ENCODE measurements around the gene CALY.

DNA sequence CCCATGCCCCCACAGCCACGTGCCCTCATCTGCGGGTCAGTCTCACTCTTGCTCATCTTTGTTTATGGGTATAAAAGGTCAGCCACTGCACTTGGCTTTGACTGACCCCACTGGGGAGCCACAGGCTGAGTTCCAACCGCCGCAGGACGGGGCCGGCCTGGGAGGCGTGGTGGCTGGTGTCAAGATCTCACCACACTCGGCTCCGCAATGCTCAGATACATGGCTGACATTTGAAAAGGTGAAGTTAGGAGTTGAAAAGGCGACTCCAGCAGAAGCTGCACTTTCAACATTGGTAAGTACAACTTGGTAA lies 42.9 kb downstream of the CALY start:
- TF ChIP-seq, protein P1, sequence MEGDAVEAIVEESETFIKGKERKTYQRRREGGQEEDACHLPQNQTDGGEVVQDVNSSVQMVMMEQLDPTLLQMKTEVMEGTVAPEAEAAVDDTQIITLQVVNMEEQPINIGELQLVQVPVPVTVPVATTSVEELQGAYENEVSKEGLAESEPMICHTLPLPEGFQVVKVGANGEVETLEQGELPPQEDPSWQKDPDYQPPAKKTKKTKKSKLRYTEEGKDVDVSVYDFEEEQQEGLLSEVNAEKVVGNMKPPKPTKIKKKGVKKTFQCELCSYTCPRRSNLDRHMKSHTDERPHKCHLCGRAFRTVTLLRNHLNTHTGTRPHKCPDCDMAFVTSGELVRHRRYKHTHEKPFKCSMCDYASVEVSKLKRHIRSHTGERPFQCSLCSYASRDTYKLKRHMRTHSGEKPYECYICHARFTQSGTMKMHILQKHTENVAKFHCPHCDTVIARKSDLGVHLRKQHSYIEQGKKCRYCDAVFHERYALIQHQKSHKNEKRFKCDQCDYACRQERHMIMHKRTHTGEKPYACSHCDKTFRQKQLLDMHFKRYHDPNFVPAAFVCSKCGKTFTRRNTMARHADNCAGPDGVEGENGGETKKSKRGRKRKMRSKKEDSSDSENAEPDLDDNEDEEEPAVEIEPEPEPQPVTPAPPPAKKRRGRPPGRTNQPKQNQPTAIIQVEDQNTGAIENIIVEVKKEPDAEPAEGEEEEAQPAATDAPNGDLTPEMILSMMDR (IDR thresholded peaks at IDR 0.05; ENCODE audit: insufficient read depth, low read length) = no peak
- TF ChIP-seq POLR2AphosphoS5 (IDR thresholded peaks at IDR 0.05; ENCODE audit: low read depth) = no peak
- TF ChIP-seq, protein P2, sequence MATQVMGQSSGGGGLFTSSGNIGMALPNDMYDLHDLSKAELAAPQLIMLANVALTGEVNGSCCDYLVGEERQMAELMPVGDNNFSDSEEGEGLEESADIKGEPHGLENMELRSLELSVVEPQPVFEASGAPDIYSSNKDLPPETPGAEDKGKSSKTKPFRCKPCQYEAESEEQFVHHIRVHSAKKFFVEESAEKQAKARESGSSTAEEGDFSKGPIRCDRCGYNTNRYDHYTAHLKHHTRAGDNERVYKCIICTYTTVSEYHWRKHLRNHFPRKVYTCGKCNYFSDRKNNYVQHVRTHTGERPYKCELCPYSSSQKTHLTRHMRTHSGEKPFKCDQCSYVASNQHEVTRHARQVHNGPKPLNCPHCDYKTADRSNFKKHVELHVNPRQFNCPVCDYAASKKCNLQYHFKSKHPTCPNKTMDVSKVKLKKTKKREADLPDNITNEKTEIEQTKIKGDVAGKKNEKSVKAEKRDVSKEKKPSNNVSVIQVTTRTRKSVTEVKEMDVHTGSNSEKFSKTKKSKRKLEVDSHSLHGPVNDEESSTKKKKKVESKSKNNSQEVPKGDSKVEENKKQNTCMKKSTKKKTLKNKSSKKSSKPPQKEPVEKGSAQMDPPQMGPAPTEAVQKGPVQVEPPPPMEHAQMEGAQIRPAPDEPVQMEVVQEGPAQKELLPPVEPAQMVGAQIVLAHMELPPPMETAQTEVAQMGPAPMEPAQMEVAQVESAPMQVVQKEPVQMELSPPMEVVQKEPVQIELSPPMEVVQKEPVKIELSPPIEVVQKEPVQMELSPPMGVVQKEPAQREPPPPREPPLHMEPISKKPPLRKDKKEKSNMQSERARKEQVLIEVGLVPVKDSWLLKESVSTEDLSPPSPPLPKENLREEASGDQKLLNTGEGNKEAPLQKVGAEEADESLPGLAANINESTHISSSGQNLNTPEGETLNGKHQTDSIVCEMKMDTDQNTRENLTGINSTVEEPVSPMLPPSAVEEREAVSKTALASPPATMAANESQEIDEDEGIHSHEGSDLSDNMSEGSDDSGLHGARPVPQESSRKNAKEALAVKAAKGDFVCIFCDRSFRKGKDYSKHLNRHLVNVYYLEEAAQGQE (IDR thresholded peaks at IDR 0.05; ENCODE audit: insufficient replicate concordance, low read depth) = no peak
